MG63 (cell line): ENCODE results near the gene USH1G. TPM values are rescaled to one million over a fixed set of nuclear protein-coding genes. Genes with fewer than 3 reads are reported as not detected.

ENCODE experiments used
- DNase-seq: peaks from one replicate; pipeline ENCODE4 v3.0.0-alpha.2; 2020
- H3K27me3 ChIP-seq: fragments of 250-450 bp; sonication (Bioruptor Pico); 2 replicates; pipeline ENCODE4 v1.5.1; 2020; ENCODE audit warnings: mild to moderate bottlenecking, moderate library complexity
- H3K36me3 ChIP-seq: fragments of 250-450 bp; sonication (Bioruptor Pico); 2 replicates; pipeline ENCODE4 v1.5.1; 2020; ENCODE audit warnings: mild to moderate bottlenecking, moderate library complexity
- H3K4me3 ChIP-seq: fragments of 250-450 bp; sonication (Bioruptor Pico); 2 replicates; pipeline ENCODE4 v1.5.1; 2020; ENCODE audit warnings: mild to moderate bottlenecking, moderate library complexity
- H3K9me3 ChIP-seq: fragments of 250-450 bp; sonication (Bioruptor Pico); 2 replicates; pipeline ENCODE4 v1.5.1; 2020; ENCODE audit warnings: mild to moderate bottlenecking, moderate library complexity
- total RNA-seq: library from RNA; depleted of rRNA; stranded (reverse); fragments of >200 nt; shearing (Covaris generic); gene quantifications from 2 replicates; pipeline ENCODE4 v1.2.3, GENCODE V29; 2014; ENCODE audit warnings: low replicate concordance

USH1G gene
- total RNA-seq, 1 experiment from 2014 or later, result not detected

DNA sequence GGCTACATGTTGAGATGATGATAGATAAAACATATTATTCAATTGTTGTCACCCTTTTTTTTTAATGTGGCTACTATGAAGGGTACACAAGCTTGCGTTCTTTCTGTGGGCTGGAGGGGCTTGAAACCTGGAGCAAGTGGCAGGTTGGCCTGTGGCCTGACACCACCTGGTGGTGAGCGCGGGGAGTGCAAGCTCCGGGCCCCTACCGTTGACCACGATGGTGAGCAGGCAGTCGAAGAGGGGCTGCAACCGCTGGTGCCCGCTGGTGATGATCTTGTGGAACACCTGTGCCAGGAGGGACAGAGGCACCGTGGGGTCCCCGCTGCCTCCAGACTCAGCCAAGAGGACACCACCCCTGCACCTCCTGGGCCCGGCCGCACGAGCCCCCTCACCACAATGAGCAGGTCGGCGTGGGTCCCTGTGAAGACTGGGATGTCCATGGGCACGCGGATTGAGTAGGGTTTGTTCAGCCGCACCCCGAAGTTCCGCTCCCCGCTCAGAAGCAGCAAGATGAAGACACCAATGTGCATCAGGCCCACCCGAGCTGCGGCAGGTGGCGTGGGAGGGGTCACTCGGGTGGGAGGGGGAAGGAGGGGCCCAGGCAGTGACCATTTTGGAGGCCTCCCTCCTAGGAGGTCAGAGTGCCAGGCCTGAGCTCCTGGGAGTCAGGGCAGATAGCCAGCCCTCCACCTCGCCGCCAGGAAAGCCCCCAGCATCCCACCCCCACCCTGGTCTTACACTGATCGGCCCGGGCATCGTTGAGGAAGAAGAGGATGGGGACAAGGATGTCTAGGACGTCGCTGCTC lies 35.1 kb upstream of the USH1G start:
- H3K36me3 ChIP-seq, result no peaks in the 10 kb centered on the region
- no peaks in the 10 kb centered on the region for H3K27me3 ChIP-seq
- DNase-seq, result peak; percentile 55
- H3K4me3 ChIP-seq, result no peak overlapping the region
- no peaks in the 10 kb centered on the region for H3K9me3 ChIP-seq

DNA sequence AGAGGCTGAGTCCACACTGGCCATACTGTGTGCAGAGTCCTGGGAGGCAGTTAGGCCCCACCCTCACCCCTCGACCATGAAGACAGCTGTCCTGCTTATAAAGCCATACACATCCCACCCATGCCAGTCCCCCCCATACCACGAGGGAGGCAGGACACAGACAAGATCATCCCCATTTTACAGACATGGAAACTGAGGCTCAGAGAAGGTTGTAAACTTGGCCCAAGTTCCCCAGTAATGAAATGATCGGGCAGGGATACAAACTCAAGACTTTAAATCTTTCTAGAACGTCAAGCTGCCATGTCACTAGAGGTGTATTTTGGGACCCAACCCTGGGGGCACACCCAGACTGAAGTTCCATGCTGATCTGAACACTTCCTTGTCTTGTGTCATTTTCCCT lies 33.0 kb upstream of the USH1G start:
- no peaks in the 10 kb centered on the region for H3K36me3 ChIP-seq
- peaks cover under 1% of the 10 kb centered on the region; the same call in 1 of the 2 replicates for H3K27me3 ChIP-seq
- H3K4me3 ChIP-seq, result no peak overlapping the region
- DNase-seq, result no peak
- no peaks in the 10 kb centered on the region for H3K9me3 ChIP-seq

DNA sequence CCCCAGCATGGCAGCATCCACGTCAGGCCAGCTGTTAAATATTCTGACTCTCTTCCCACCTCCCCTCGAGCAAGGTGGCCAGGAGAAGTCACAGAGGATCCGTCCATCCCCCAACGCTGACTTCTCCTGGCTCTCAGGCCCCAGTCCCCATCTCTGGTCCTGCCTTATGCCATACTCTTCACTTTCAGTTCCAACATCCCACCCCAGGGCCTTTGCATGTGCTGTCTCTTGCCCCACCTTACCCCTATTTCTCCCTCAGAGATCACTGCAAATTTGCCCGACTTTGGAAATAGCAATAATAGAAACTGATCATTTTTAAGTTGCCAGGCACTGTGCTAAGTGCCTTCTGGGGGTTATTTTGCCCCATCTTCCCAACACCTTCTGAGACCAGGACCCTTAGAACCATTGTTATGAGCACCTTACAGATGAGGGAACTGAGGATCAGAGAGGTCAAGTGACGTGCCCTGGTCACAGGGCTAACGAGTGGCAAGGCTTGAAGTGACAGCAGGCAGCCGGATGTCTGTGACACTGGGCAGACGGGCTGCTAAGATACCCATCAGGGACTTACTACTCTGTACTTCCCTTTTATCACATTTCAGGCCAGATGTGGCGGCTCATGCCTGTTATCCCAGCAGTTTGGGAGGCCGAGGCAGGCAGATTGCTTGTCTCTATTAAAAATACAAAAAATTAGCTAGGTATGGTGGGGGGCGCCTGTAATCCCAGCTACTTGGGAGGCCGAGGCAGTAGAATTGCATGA lies 31.8 kb upstream of the USH1G start:
- no peak for DNase-seq
- no peaks in the 10 kb centered on the region for H3K36me3 ChIP-seq
- H3K27me3 ChIP-seq, result peaks cover 2% of the 10 kb centered on the region; the same call in 1 of the 2 replicates
- H3K4me3 ChIP-seq, result no peak overlapping the region
- H3K9me3 ChIP-seq, result no peaks in the 10 kb centered on the region

DNA sequence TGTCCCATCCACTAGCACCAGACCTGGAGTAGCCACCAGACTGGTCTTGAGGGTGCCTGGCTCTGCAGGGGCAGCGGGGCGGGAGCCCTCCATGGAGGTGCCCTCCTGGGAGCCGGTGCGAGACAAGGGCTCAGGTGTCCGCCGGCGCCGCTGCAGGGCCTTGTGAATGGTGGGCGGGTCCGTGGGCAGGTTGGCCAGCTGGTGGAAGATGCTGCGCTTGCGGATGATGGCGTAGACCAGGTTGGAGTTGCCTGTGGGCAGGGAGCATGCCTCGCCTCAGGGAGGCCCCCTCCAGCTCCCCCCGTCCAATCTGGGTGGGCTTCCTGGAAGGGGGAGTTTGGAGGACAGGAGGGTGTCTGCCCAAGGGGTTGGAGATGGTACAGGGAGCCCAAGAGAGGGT lies 31.1 kb upstream of the USH1G start:
- Histone ChIP-seq H3K36me3 (no peaks in the 10 kb centered on the region), H3K27me3 (peaks cover 2% of the 10 kb centered on the region; the same call in 1 of the 2 replicates)

DNA sequence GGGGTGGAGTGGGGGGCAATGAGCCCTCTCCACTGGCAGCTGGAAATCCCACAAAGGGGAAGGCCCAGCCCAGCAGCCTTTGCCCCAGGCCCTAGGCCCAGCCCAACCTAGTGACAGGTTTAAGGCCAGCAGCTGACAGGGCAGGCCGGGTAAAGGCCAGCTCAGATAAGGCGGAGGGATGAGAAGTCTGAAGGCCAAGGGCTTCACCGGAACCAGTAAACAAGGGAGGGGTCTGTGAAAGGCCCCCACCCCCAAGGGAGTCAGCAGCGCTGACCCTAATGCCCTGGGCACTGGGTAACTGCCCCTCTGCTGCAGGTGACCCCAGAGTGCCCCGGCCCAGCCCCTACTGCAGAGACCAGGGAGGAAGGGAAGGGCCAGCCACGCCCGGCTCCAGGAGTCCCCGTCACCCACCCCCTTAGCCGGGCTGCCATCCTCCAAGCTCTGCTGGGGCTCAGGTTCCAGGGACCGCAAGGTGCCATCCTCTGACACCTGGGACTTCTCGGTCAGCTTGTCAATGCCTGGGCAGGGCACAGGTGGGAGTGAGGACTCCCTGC lies 30.2 kb upstream of the USH1G start:
- Histone ChIP-seq H3K27me3 (peaks cover 2% of the 10 kb centered on the region; the same call in 1 of the 2 replicates), H3K9me3 (no peaks in the 10 kb centered on the region), H3K36me3 (no peaks in the 10 kb centered on the region), H3K4me3 (no peak overlapping the region)
- DNase-seq, result no peak

More for the DNA sequence above, 31.1 kb upstream of the USH1G start:
- Histone ChIP-seq H3K9me3 (no peaks in the 10 kb centered on the region), H3K4me3 (no peak overlapping the region)
- DNase-seq, result no peak

DNA sequence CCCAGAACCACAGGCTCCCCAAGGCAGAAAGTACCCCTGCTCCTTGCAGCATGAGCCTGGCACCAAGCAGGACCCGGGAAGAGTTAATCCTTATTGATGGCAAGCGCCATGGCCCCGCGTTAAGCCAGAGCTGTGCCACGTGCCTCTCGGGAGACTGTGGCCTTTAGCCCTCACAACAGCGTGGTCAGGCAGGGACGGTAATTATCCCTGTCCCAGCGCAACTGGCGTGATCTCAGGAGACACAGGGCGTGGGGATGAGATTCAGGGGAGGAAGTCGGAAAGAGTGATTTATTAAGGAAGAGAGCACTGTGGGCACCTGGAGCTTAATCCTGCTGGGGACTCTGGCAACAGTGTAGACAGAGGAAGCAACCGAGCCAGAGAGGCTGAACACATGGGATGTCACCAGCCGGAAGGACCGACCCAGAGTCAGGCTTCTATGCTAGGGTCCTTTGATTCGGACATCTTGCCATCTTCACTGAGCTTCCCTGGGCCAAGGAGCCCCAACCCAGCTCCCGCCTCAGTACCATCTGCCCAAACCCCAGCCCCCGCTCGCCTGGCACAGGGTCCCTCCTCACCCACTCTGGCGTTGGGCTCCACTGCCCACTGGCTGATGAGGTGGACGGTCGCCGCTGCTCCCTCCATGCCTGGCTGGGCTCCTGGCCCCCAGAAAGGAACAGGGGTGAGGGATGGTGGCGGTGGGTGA lies 29.5 kb upstream of the USH1G start:
- Histone ChIP-seq H3K4me3 (no peak overlapping the region), H3K9me3 (no peaks in the 10 kb centered on the region), H3K27me3 (peaks cover 2% of the 10 kb centered on the region; the same call in 1 of the 2 replicates), H3K36me3 (no peaks in the 10 kb centered on the region)
- no peak for DNase-seq

DNA sequence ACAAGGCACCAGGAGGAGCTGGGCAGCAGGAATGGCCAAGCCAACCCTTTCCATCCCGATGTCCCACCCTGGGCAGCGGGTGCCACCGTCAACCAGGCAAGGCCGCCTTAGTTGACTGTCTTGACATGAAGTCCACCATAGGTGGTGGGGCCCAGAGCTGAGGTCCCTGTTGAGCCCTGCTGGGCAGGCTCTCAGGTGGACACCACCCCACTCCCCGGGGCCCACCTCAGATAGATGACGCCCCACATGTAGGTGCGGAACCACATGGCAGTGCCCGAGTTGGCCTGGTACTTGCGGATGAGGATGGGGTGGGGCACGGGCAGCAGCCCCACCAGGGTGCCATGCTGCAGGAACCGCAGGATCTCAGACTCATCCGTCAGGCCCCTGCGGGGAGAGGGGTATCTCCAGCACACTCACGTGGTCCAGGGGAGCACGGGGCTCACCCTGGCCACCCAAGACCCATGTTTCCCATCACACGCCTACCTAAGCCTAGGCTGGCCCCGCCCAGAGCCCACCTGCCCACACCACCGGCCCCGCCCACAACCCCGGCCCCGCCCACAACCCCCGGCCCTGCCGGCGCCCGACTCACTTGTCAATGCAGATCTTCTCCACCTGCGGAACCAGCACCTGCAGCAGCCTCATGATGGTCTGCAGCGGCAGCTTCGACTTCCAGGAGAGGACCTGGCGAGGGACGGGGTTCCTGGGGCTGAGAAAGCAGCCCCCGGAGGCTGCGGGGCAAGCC lies 28.8 kb upstream of the USH1G start:
- Histone ChIP-seq H3K4me3 (no peak overlapping the region), H3K36me3 (no peaks in the 10 kb centered on the region), H3K9me3 (no peaks in the 10 kb centered on the region), H3K27me3 (peaks cover 2% of the 10 kb centered on the region; the same call in 1 of the 2 replicates)
- DNase-seq, result no peak

DNA sequence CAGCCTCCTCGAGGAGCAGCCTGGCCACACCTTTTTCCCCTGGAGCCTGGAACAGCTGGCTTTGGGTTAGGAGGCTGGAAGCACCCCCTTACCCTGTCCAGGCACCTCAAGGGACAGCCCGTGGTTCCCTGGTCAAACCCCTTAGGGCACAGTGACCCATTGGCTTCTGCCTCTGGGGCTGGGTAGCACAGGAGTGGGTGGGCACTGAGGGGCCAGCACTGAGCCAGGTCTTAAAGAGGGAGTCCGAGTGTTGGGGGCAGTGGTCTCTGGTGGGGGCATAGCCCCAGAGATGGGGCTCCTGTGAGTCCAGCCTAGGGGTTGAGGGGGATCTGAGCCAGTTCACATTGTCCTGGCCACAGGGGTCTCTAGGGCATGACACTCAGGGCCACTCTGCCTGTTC lies 28.0 kb upstream of the USH1G start:
- H3K9me3 ChIP-seq, result no peaks in the 10 kb centered on the region
- H3K27me3 ChIP-seq, result peaks cover 8% of the 10 kb centered on the region
- H3K4me3 ChIP-seq, result no peak overlapping the region
- H3K36me3 ChIP-seq, result no peaks in the 10 kb centered on the region
- DNase-seq, result no peak

DNA sequence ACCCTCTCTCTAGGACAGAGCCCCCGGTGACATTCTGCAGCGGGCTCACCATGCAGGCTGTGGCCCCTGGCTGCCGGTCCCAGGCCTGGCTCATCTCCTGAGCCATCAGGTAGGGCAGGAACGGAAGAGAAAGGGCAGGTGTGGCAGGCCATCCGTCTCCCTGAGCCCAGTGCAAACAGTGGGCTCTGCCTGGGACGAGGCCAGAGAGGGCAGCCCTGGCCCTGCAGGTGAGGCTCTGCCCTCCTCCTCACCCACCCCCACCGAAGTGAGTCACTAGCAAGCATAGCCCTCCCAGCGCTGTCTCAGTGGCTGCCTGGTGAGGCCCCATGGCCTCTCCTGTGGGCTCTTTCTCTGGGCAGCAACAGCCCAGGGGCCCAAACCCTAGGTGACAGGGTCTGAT lies 27.2 kb upstream of the USH1G start:
- no peak for DNase-seq
- no peaks in the 10 kb centered on the region for H3K9me3 ChIP-seq
- peaks cover 16% of the 10 kb centered on the region for H3K27me3 ChIP-seq
- H3K36me3 ChIP-seq, result no peaks in the 10 kb centered on the region
- no peak overlapping the region for H3K4me3 ChIP-seq

DNA sequence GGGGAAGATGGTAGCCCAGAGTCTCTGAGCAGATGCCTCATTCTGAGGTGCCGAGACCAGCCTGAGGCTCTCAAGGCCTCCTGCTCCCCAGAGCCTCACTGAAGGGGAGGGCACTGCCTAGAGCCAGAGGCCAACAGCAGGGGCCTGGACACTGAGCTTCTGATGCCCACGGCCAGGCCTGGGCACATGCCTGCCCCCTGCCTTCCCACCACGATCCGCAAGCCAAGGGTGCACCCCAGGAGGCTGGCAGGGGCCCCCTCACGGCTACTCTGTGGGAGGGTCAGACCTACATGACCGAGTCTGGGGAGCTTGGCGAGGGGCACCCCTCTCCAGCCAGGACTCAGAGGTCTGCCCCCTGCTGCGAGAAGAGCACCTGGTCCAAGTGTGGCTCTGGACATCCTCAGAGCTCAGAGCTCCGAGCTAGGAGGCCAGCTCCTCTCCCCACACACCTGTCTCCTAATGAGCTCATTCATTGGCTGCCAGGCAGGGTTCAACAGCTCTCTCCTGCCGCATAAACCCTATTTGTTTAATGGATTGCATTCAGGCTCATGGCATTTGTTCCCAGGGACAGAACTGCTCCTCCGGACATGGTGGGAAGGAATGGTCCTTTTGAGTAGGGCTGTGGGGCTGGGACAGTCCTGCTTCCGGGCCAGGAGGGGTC lies 26.5 kb upstream of the USH1G start:
- Histone ChIP-seq H3K9me3 (no peaks in the 10 kb centered on the region), H3K4me3 (no peak overlapping the region), H3K27me3 (peaks cover 23% of the 10 kb centered on the region), H3K36me3 (no peaks in the 10 kb centered on the region)
- DNase-seq, result no peak

DNA sequence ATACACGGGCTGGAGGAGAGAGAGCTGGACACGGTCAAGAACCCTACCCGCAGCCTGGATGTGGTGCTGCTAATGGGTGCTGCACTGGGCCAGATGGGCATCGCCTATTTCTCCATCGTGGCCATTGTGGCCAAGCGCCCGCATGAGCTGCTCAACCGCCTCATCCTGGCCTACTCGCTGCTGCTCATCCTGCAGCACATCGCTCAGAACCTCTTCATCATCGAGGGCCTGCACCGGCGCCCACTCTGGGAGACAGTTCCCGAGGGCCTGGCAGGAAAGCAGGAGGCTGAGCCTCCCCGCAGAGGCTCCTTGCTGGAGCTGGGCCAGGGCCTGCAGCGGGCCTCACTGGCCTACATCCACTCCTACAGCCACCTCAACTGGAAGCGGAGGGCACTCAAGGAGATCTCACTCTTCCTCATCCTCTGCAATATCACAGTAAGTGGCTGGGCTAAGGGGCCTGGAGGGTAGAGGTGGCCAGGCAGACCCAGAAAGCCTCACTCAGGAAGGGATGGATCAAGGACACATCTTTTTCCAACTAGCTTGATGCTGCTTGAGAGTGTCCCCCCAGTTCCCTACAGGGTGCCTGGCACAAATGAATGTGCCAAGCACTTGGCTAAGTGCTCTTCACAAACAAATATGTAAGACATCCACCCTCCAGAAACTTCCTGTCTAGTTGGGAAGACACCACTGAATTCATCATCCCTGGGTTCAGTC lies 24.1 kb upstream of the USH1G start:
- Histone ChIP-seq H3K4me3 (no peak overlapping the region), H3K9me3 (no peaks in the 10 kb centered on the region), H3K36me3 (no peaks in the 10 kb centered on the region), H3K27me3 (peaks cover 47% of the 10 kb centered on the region)
- DNase-seq, result no peak

DNA sequence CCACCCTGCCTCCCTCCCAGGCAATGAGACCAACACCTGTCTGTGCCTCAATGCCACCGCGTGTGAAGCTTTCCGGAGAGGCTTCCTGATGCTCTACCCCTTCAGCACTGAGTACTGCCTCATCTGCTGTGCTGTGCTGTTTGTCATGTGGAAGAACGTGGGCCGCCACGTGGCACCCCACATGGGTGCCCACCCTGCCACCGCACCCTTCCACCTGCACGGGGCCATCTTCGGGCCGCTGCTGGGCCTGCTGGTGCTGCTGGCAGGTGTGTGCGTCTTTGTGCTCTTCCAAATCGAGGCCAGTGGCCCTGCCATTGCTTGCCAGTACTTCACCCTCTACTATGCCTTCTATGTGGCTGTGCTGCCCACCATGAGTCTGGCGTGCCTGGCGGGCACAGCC lies 23.6 kb upstream of the USH1G start:
- no peak overlapping the region for H3K4me3 ChIP-seq
- DNase-seq, result no peak
- H3K36me3 ChIP-seq, result no peaks in the 10 kb centered on the region
- no peaks in the 10 kb centered on the region for H3K9me3 ChIP-seq
- H3K27me3 ChIP-seq, result peaks cover 50% of the 10 kb centered on the region

DNA sequence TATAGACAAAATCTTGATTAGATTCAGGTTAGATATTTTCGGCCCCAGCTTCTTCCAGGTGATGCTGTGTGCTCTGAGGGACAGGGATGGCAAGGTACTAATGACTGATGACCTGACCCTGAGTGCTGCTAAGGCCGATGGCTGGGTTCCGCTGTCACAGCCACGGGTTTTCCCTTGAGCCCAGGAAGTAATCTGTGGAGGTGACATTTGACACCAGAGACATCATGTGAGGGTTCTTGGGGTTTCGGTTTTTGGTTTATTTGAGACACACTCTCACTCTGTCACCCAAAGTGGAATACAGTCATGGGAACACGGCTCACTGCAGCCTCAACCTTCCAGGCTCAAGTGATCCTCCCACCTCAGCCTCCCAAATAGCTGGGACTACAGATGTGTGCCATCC lies 22.5 kb upstream of the USH1G start:
- Histone ChIP-seq H3K27me3 (peaks cover 48% of the 10 kb centered on the region), H3K9me3 (no peaks in the 10 kb centered on the region), H3K36me3 (no peaks in the 10 kb centered on the region), H3K4me3 (no peak overlapping the region)
- no peak for DNase-seq

DNA sequence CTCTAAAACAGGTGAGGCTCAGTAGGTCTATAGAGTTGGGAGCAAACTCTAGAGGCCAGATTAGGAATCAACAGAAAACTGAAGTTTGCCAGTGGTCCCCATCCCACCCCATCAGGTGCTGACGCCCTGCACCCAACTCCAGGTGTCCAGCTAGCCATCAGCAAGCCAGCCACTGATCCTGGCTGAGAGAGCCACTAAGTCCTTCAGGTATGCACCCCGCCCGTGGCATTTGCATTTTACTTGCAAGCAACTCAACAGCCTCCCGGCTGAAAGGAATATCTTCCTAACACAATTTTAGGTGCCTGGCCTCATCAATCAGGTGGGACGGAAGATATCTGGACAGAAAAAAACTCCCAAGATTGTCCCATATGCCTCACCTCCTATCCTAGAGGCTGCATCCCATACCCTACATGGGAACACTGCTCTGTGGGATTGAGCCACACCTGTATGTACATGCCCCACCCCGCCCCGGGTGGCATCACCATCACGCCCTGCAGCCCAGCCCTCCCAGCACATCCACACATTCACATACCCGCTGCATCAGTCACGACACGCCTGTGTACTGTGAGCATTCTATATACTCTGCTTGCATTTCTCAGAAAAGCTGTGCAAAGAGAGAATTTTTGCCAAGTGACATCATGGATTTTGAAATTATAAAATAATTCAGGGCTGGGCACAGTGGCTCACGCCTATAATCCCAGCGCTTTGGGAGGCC lies 20.9 kb upstream of the USH1G start:
- no peak overlapping the region for H3K4me3 ChIP-seq
- H3K27me3 ChIP-seq, result peaks cover 54% of the 10 kb centered on the region
- H3K36me3 ChIP-seq, result no peaks in the 10 kb centered on the region
- H3K9me3 ChIP-seq, result no peaks in the 10 kb centered on the region
- no peak for DNase-seq
